ENCODE measurements around the gene F13B.
"Not testable (repeated sequence)": the region's sequence is repeated elsewhere in the genome, so short reads cannot be mapped to it uniquely, and the experiment has no call there.

Gene F13B

DNA sequence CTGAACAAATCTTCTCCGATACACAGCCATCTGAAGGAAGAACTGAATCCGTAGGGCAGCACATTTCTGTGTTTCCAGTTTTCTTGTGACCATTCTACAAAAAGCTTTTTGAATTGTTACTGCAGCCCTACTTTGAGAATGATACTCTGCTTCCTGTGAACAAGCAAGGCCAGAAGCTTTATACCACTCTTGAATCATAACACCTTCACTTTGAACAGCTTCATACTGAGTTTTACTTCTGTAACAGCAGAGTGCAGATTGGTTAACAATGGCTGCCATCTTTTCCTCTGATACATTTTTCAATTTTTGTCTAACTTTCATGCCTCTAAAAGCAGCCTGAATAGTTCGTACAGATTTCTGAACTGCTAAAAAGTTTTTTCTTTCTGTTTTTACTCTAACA is 33.6 kb upstream of the F13B start (continued):
- TF ChIP-seq ZNF341 (tag by site-specific recombination; IDR thresholded peaks at IDR 0.05; ENCODE audit: low read depth): no peak
- TF ChIP-seq ZEB2 (tag by site-specific recombination; IDR thresholded peaks at IDR 0.05): no peak
- no peak for TF ChIP-seq ZSCAN30 (tag by site-specific recombination; IDR thresholded peaks at IDR 0.05)
- TF ChIP-seq KLF7 (tag by site-specific recombination; IDR thresholded peaks at IDR 0.05; ENCODE audit: borderline replicate concordance): no peak
- TF ChIP-seq OSR2 (tag by site-specific recombination; IDR thresholded peaks at IDR 0.05): no peak
- no peak for TF ChIP-seq ZNF843 (tag by site-specific recombination; IDR thresholded peaks at IDR 0.05)
- TF ChIP-seq ZNF529 (tag by site-specific recombination; IDR thresholded peaks at IDR 0.05; ENCODE audit: insufficient replicate concordance): no peak
- TF ChIP-seq ZNF311 (tag by site-specific recombination; IDR thresholded peaks at IDR 0.05; ENCODE audit: borderline replicate concordance): no peak
- no peak for TF ChIP-seq ZNF157 (tag by site-specific recombination; IDR thresholded peaks at IDR 0.05)

DNA sequence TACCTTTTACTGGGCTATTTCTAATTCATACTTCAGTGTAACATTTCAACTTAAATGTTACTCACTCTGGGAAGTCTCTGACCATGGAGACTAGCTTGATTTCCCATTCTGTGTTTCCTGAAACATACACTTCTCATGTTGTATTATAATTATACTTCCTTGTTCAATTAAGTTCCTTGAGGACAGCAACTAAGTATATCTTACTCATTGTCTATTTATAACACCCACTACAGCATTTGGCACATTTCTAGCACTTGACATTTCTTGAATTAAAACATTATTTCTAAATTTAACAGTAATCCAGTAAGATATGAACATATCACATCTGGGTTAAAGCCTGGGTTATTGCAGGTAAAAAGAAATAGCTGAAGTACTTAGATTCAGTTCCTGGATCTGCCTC is 32.4 kb upstream of the F13B start:
- H3K4me3 ChIP-seq (ENCODE audit: low read depth, low read length): no peak overlapping the region
- TF ChIP-seq ZNF830 (tag by site-specific recombination; IDR thresholded peaks at IDR 0.05; ENCODE audit: low read depth) (no peak), ZNF544 (tag by site-specific recombination; IDR thresholded peaks at IDR 0.05) (no peak), ZNF366 (tag by site-specific recombination; conservative IDR thresholded peaks at IDR 0.05) (no peak)
- ChIA-PET POLR2A (no interaction called here), CTCF (interaction anchor here (0.9 kb wide), 1 partner anchor 370 kb away, joined by 3 read pairs; no protein-coding TSS in a partner anchor)
- H3K36me3 ChIP-seq (ENCODE audit: control insufficient read depth in 2 of 2, insufficient read depth in 1 of 2, low read length in 2 of 2): peaks cover under 1 to 27% of the 10 kb centered on the region in 2 experiments; a peak in 2 of 3 replicates
- no peaks in the 10 kb centered on the region for H3K4me1 ChIP-seq (ENCODE audit: control insufficient read depth, insufficient read depth, low read length)
- no peaks in the 10 kb centered on the region; the same call in 1 of the 2 replicates for H3K9me3 ChIP-seq (ENCODE audit: control insufficient read depth, insufficient read depth, low read depth, low read length)
- H3K27ac ChIP-seq (ENCODE audit: extremely low read depth, low read depth, low read length): no peak overlapping the region

- H3K4me1 ChIP-seq (ENCODE audit: control insufficient read depth, insufficient read depth, low read length); H3K27ac ChIP-seq (ENCODE audit: extremely low read depth, low read depth, low read length); CTCF ChIA-PET; POLR2A ChIA-PET; H3K4me3 ChIP-seq (ENCODE audit: low read depth, low read length); H3K9me3 ChIP-seq (ENCODE audit: control insufficient read depth, insufficient read depth, low read depth, low read length): not testable (repeated sequence)
- peaks cover 11 to 38% of the 10 kb centered on the region in 2 experiments; a peak in 2 of 3 replicates for H3K36me3 ChIP-seq (ENCODE audit: control insufficient read depth in 2 of 2, insufficient read depth in 1 of 2, low read length in 2 of 2)
Observed at GRCh38 chr1:197096971-197097370, 29.9 kb upstream of the F13B start.

DNA sequence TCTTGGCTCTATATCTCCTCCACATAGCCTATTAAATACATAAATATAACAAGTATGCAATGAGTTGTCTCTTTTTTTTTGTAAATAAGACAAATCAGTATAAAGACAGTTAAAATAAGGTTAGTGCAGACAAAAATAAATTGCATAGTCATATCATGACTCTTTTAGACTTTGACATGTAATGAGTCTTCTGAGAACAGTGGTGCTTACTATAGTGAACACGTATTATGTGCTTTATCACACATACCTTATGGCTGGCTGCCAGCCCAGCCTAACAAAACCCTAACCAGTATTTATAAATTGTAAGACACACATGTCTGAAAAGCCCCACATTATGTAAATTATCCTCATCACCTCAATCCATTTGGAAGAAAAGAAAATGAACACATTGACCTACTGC is 29.1 kb upstream of the F13B start:
- ChIA-PET CTCF (no interaction called here), POLR2A (no interaction called here)
- Histone ChIP-seq H3K4me3 (ENCODE audit: low read depth, low read length) (no peak overlapping the region), H3K4me1 (ENCODE audit: control insufficient read depth, insufficient read depth, low read length) (no peaks in the 10 kb centered on the region), H3K36me3 (ENCODE audit: control insufficient read depth in 2 of 2, insufficient read depth in 1 of 2, low read length in 2 of 2) (peaks cover 11 to 44% of the 10 kb centered on the region in 2 experiments; a peak in 2 of 3 replicates), H3K27ac (ENCODE audit: extremely low read depth, low read depth, low read length) (no peak overlapping the region), H3K9me3 (ENCODE audit: control insufficient read depth, insufficient read depth, low read depth, low read length) (no peaks in the 10 kb centered on the region)
- no peak for TF ChIP-seq ZNF274 (IDR thresholded peaks at IDR 0.05; ENCODE audit: low read length)
- TF ChIP-seq ZNF274 (tag by site-specific recombination; IDR thresholded peaks at IDR 0.05; ENCODE audit: borderline replicate concordance): no peak
- no peak for TF ChIP-seq ZNF391 (tag by site-specific recombination; IDR thresholded peaks at IDR 0.05; ENCODE audit: borderline replicate concordance, low read depth)
- no peak for TF ChIP-seq MZF1 (tag by site-specific recombination; IDR thresholded peaks at IDR 0.05; ENCODE audit: borderline replicate concordance)
- TF ChIP-seq, protein P1, sequence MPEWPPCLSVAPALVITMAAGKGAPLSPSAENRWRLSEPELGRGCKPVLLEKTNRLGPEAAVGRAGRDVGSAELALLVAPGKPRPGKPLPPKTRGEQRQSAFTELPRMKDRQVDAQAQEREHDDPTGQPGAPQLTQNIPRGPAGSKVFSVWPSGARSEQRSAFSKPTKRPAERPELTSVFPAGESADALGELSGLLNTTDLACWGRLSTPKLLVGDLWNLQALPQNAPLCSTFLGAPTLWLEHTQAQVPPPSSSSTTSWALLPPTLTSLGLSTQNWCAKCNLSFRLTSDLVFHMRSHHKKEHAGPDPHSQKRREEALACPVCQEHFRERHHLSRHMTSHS (tag by site-specific recombination; IDR thresholded peaks at IDR 0.05): no peak
- TF ChIP-seq, protein P2, sequence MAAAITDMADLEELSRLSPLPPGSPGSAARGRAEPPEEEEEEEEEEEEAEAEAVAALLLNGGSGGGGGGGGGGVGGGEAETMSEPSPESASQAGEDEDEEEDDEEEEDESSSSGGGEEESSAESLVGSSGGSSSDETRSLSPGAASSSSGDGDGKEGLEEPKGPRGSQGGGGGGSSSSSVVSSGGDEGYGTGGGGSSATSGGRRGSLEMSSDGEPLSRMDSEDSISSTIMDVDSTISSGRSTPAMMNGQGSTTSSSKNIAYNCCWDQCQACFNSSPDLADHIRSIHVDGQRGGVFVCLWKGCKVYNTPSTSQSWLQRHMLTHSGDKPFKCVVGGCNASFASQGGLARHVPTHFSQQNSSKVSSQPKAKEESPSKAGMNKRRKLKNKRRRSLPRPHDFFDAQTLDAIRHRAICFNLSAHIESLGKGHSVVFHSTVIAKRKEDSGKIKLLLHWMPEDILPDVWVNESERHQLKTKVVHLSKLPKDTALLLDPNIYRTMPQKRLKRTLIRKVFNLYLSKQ (tag by site-specific recombination; IDR thresholded peaks at IDR 0.05; ENCODE audit: borderline replicate concordance): no peak
- TF ChIP-seq SCRT2 (tag by site-specific recombination; IDR thresholded peaks at IDR 0.05): no peak
- no peak for TF ChIP-seq ZNF157 (tag by site-specific recombination; IDR thresholded peaks at IDR 0.05)
- TF ChIP-seq, protein P3, sequence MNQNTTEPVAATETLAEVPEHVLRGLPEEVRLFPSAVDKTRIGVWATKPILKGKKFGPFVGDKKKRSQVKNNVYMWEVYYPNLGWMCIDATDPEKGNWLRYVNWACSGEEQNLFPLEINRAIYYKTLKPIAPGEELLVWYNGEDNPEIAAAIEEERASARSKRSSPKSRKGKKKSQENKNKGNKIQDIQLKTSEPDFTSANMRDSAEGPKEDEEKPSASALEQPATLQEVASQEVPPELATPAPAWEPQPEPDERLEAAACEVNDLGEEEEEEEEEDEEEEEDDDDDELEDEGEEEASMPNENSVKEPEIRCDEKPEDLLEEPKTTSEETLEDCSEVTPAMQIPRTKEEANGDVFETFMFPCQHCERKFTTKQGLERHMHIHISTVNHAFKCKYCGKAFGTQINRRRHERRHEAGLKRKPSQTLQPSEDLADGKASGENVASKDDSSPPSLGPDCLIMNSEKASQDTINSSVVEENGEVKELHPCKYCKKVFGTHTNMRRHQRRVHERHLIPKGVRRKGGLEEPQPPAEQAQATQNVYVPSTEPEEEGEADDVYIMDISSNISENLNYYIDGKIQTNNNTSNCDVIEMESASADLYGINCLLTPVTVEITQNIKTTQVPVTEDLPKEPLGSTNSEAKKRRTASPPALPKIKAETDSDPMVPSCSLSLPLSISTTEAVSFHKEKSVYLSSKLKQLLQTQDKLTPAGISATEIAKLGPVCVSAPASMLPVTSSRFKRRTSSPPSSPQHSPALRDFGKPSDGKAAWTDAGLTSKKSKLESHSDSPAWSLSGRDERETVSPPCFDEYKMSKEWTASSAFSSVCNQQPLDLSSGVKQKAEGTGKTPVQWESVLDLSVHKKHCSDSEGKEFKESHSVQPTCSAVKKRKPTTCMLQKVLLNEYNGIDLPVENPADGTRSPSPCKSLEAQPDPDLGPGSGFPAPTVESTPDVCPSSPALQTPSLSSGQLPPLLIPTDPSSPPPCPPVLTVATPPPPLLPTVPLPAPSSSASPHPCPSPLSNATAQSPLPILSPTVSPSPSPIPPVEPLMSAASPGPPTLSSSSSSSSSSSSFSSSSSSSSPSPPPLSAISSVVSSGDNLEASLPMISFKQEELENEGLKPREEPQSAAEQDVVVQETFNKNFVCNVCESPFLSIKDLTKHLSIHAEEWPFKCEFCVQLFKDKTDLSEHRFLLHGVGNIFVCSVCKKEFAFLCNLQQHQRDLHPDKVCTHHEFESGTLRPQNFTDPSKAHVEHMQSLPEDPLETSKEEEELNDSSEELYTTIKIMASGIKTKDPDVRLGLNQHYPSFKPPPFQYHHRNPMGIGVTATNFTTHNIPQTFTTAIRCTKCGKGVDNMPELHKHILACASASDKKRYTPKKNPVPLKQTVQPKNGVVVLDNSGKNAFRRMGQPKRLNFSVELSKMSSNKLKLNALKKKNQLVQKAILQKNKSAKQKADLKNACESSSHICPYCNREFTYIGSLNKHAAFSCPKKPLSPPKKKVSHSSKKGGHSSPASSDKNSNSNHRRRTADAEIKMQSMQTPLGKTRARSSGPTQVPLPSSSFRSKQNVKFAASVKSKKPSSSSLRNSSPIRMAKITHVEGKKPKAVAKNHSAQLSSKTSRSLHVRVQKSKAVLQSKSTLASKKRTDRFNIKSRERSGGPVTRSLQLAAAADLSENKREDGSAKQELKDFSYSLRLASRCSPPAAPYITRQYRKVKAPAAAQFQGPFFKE (tag by site-specific recombination; IDR thresholded peaks at IDR 0.05; ENCODE audit: borderline replicate concordance): no peak
- no peak for TF ChIP-seq ZNF202 (tag by site-specific recombination; IDR thresholded peaks at IDR 0.05; ENCODE audit: borderline replicate concordance)
- no peak for TF ChIP-seq ZNF776 (tag by site-specific recombination; IDR thresholded peaks at IDR 0.05; ENCODE audit: borderline replicate concordance)
- TF ChIP-seq ZNF558 (tag by site-specific recombination; IDR thresholded peaks at IDR 0.05): no peak

Data from HEK293 (cell line).